ENCODE data around the gene CNBP. TPM values are rescaled to one million over a fixed set of nuclear protein-coding genes. Genes with fewer than 3 reads are reported as not detected.
"Not testable (repeated sequence)": the region's sequence is repeated elsewhere in the genome, so short reads cannot be mapped to it uniquely, and the experiment has no call there.

Gene CNBP
- total and polyA plus RNA-seq, 2 of the 4 experiments (the other 2 are of a cell fraction) = 217 to 223 TPM

GRCh38 chr3:129141011-129141410 is 42.7 kb downstream of the CNBP start:
- H2AFZ ChIP-seq (replicated peaks; ENCODE audit: low read length, poor library complexity); H3K27ac ChIP-seq (ENCODE audit: insufficient read depth, low read length); H3K4ac ChIP-seq (ENCODE audit: low read depth, low read length); H2AK5ac ChIP-seq (ENCODE audit: low read depth, low read length); H3K9me1 ChIP-seq (ENCODE audit: insufficient read depth, low read length); H3K18ac ChIP-seq (ENCODE audit: low read depth, low read length); H3K79me1 ChIP-seq (ENCODE audit: low read depth in 1 of 2, low read length in 2 of 2); H3K27me3 ChIP-seq (ENCODE audit: control insufficient read depth, insufficient read depth, low read length); H4K5ac ChIP-seq (ENCODE audit: low read depth, low read length); H3K4me3 ChIP-seq (ENCODE audit: insufficient read depth, low read depth, low read length); in situ Hi-C loops (cut with MboI; ENCODE audit: low sequenced_read_pairs); H2BK5ac ChIP-seq (ENCODE audit: low read depth, low read length, poor library complexity, severe bottlenecking); ATAC-seq (ENCODE audit: low read depth); BruUV-seq (replicated peaks); H3K9ac ChIP-seq (ENCODE audit: low read depth, low read length); H3K4me1 ChIP-seq (ENCODE audit: control insufficient read depth, insufficient read depth, low read length); H4K20me1 ChIP-seq (ENCODE audit: insufficient read depth, low read length); intact Hi-C loops (cut with micrococcal nuclease); H3K4me2 ChIP-seq (ENCODE audit: low read depth, low read length); H3K9me3 ChIP-seq (ENCODE audit: control insufficient read depth, insufficient read depth, low read length); H3K23ac ChIP-seq (ENCODE audit: low read depth, low read length); DNase-seq; H3K56ac ChIP-seq (ENCODE audit: extremely low read depth, insufficient read depth, low read length); POLR2A ChIA-PET (ENCODE audit: unreplicated experiment); H2BK20ac ChIP-seq (ENCODE audit: low read depth, low read length); H2BK120ac ChIP-seq (ENCODE audit: low read depth, low read length); H4K91ac ChIP-seq (ENCODE audit: insufficient read depth, low read depth, low read length); H2BK15ac ChIP-seq (ENCODE audit: low read depth, low read length); H3K14ac ChIP-seq (replicated peaks; ENCODE audit: low read depth, low read length); dilution Hi-C loops (cut with HindIII; ENCODE audit: low sequenced_read_pairs, unreplicated experiment); H2AK9ac ChIP-seq (replicated peaks; ENCODE audit: low read depth, low read length, poor library complexity); H4K8ac ChIP-seq (ENCODE audit: low read depth in 2 of 2, low read length in 2 of 2): not testable (repeated sequence)
- CTCF ChIA-PET = interaction anchor here (0.7 kb wide), 1 partner anchor 113 kb away, joined by 3 read pairs; no protein-coding TSS in a partner anchor
- H3K36me3 ChIP-seq (ENCODE audit: control insufficient read depth, insufficient read depth, low read length) = peaks cover 29% of the 10 kb centered on the region
- WGBS, 2 experiments (ENCODE audit: extremely low coverage in 2 of 2, insufficient read length in 1 of 2) = 100% methylated on average over 1 of the region's 5 CpGs; no CpG with 5 or more reads in 1 of the 2 experiments
